ENCODE results near the gene NCBP1.
A peak's percentile ranks its signal among the peaks of the same experiment; 100 is the strongest.
"Not testable (repeated sequence)": the region's sequence is repeated elsewhere in the genome, so short reads cannot be mapped to it uniquely, and the experiment has no call there.

Gene NCBP1, protein sequence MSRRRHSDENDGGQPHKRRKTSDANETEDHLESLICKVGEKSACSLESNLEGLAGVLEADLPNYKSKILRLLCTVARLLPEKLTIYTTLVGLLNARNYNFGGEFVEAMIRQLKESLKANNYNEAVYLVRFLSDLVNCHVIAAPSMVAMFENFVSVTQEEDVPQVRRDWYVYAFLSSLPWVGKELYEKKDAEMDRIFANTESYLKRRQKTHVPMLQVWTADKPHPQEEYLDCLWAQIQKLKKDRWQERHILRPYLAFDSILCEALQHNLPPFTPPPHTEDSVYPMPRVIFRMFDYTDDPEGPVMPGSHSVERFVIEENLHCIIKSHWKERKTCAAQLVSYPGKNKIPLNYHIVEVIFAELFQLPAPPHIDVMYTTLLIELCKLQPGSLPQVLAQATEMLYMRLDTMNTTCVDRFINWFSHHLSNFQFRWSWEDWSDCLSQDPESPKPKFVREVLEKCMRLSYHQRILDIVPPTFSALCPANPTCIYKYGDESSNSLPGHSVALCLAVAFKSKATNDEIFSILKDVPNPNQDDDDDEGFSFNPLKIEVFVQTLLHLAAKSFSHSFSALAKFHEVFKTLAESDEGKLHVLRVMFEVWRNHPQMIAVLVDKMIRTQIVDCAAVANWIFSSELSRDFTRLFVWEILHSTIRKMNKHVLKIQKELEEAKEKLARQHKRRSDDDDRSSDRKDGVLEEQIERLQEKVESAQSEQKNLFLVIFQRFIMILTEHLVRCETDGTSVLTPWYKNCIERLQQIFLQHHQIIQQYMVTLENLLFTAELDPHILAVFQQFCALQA

DNA sequence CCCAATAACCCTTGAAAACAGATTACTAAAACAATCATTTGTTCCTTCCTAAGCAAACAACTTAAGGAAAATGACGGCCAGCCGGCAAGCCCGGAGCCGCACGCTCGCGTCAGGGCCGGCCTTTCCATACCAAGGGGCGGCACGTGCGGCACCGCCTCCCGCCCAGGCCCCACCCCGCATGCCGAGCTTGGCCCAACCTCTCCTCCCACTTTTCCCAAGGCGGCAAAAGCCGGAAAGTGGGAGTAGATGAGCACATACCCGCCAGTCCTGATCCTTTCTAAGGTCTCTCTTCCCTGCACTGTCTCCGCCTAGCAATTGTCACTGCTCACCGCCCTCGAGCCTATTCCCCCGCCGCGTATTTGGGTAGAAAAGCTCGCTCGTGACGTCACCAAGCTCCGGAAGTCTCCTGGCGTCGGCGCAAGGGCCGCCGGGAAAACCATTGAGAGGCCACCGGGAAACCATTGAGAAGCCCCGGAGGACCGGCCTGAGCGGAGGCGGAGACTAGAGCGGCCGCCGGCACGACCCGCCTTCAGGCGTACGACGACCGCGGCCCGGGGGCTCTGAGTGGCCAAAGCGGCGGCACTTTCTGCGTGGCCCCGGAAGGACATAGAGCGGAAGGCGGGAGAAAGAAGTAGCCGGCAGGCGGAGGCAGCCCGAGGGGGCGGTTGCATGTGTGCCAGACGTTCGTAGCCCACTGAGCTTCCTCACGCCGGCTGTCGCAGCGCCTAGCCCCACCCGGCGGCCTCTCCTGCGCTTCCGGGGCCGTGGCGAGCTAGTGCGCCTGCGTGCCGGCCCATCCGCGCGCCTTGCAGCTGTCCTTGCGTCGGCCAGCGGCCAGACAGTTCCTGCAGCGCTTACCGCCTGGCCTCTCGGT lies at the start of gene NCBP1, which contains the start of gene TSTD2:
Gene NCBP1, plus strand, starts transcription at position 837 of the 874 bp plus-strand sequence. CDS start 61 bp downstream, outside the sequence.
Gene TSTD2, minus strand, starts transcription at position 384 of the 874 bp plus-strand sequence. CDS start 5,806 bp downstream, outside the sequence.
- H3K4me1 Mint-ChIP-seq = peaks cover 39% of the 10 kb centered on the region

DNA sequence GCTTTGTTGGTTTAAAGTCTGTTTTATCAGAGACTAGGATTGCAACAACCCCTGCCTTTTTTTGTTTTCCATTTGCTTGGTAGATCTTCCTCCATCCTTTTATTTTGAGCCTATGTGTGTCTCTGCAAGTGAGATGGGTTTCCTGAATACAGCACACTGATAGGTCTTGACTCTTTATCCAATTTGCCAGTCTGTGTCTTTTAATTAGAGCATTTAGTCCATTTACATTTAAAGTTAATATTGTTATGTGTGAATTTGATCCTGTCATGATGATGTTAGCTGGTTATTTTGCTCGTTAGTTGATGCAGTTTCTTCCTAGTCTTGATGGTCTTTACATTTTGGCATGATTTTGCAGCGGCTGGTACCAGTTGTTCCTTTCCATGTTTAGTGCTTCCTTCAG lies 48.8 kb upstream of the NCBP1 start:
- H3K27ac Mint-ChIP-seq; H3K4me3 Mint-ChIP-seq; H3K27me3 Mint-ChIP-seq; H3K9me3 Mint-ChIP-seq; H3K36me3 Mint-ChIP-seq; H3K4me1 Mint-ChIP-seq; DNase-seq (ENCODE audit: low spot score in 2 of 2); ATAC-seq (ENCODE audit: low read depth): not testable (repeated sequence)

More for the DNA sequence above, at the start of gene NCBP1, which contains the start of gene TSTD2:
- H3K36me3 Mint-ChIP-seq = peaks cover 2% of the 10 kb centered on the region
- peak; percentile 87 for ATAC-seq (ENCODE audit: low read depth)
- DNase-seq (ENCODE audit: low spot score in 2 of 2) = peak; percentile 94 to 95
- no peaks in the 10 kb centered on the region for H3K9me3 Mint-ChIP-seq
- H3K27ac Mint-ChIP-seq = peak within 1 kb of the TSS; percentile 99
- H3K4me3 Mint-ChIP-seq = peak within 1 kb of the TSS; percentile 99
- H3K27me3 Mint-ChIP-seq = no peaks in the 10 kb centered on the region

DNA sequence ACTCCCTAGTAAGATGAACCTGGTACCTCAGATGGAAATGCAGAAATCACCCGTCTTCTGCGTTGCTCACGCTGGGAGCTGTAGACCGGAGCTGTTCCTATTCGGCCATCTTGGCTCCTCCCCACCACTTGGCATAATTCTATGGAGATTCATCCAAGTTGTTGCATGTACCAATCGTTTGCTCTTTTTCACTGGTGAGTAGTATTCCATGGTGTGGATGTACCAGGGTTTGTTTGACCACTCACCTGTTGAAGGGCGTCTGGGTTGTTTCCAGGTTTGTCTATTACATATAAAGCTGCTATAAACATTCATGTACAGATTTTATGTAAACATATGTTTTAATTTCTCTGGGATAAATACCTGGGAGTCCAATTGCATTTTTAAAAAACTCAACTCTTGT lies 46.7 kb upstream of the NCBP1 start:
- DNase-seq (ENCODE audit: low spot score in 2 of 2); H3K4me1 Mint-ChIP-seq; ATAC-seq (ENCODE audit: low read depth); H3K27ac Mint-ChIP-seq; H3K36me3 Mint-ChIP-seq; H3K27me3 Mint-ChIP-seq; H3K9me3 Mint-ChIP-seq; H3K4me3 Mint-ChIP-seq: not testable (repeated sequence)

DNA sequence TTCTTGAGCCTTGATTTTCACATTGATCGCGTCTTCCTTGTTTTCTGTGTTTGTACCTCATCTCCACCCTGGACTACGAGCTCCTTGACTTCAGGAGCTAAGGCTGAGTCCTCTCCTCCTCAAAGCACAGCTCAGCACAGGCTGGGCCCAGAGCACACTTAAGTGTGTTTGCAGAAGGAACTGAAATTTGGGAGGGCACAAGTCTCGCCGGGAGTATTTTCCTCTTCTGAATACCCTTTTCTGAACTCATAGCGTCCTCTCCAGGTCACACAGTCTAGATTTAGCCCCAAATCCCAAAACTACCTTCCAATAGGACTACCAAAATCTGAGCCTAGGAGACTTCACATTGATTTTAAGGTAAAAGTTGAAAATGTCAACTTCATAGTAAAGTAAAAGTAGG lies 42.1 kb upstream of the NCBP1 start:
- Mint-ChIP-seq H3K36me3 (peaks cover 7% of the 10 kb centered on the region), H3K4me1 (peaks cover 4% of the 10 kb centered on the region), H3K27me3 (peaks cover 2% of the 10 kb centered on the region), H3K9me3 (peaks cover 1% of the 10 kb centered on the region), H3K27ac (no peak overlapping the region), H3K4me3 (no peak overlapping the region)
- DNase-seq (ENCODE audit: low spot score in 2 of 2) (no peak), ATAC-seq (ENCODE audit: low read depth) (no peak)

DNA sequence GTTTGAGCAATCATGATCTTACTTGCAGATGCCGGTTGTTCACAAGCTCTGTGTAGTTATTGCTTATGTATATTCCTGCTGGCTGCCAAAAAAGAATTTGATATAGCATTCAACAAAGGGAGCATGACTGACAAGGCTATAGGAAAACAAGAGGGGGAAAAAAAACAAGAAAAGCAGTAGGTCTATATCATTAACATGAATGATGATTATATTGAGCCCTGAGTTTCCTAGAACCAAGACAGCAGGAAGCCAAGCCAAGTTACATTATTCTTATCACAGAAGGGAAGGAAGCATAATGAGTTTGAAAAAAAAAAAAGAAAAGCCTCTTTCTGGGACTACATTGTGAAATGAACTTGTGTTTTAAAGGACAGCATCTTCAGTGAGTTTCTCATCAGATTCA lies 41.5 kb upstream of the NCBP1 start:
- H3K9me3 Mint-ChIP-seq = peaks cover 1% of the 10 kb centered on the region

DNA sequence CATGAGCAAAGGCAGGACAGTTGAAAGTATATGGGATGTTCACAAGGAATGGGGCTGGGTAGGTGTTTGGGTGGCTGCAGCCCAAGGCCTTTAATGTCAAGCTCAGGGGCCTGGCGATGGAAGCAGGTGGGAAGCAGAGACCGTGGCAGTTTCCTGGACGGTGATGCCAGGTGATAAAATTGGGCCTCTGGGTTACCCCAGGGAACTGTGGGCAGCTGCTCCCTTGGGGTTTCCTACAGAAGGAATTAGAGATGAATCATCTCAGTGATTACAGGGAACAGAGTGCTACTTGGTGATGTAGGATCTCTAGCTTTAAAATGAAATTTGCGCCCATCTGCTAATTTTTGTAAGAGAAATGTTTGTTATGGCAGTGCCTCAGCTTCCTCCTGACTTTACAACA lies 39.7 kb upstream of the NCBP1 start:
- no peaks in the 10 kb centered on the region for H3K9me3 Mint-ChIP-seq
- no peak overlapping the region for H3K4me3 Mint-ChIP-seq
- H3K4me1 Mint-ChIP-seq = peaks cover 10% of the 10 kb centered on the region
- peaks cover 2% of the 10 kb centered on the region for H3K36me3 Mint-ChIP-seq
- H3K27ac Mint-ChIP-seq = no peak overlapping the region
- no peak for DNase-seq (ENCODE audit: low spot score in 2 of 2)
- peaks cover 2% of the 10 kb centered on the region for H3K27me3 Mint-ChIP-seq
- no peak for ATAC-seq (ENCODE audit: low read depth)

More for the DNA sequence above, 41.5 kb upstream of the NCBP1 start:
- Mint-ChIP-seq H3K27ac (no peak overlapping the region), H3K36me3 (peaks cover 4% of the 10 kb centered on the region), H3K4me3 (no peak overlapping the region), H3K27me3 (peaks cover 2% of the 10 kb centered on the region), H3K4me1 (peaks cover 4% of the 10 kb centered on the region)
- no peak for ATAC-seq (ENCODE audit: low read depth)
- DNase-seq (ENCODE audit: low spot score in 2 of 2) = no peak

DNA sequence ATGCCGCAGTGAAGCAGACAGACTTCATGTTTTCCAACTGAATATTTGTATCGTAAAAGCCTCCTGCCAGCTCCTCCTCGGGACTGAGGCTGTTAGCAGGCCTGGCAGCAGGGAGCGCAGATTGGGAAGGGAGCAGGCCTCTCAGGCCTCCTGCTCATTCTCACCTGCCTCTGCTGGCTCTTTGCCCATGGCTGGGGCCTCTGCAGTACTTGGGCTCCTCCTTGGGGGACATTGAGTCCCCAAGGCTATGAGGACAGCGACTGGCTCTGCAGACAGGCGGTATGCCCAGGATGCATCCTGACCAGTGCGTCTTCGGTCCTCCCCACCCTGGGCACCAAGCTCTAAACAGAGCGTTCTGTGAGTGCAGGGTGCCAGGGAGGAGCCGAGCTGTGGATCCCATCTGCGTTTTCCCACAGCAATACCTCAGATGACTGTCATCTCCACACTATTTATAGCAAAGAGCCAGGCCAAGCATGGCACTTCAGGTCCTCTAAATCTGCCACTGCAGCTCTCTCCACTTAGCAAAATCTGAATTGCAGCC lies 39.2 kb upstream of the NCBP1 start:
- H3K27me3 Mint-ChIP-seq = peaks cover 2% of the 10 kb centered on the region
- peaks cover 2% of the 10 kb centered on the region for H3K36me3 Mint-ChIP-seq
- no peak for ATAC-seq (ENCODE audit: low read depth)
- DNase-seq (ENCODE audit: low spot score in 2 of 2) = no peak
- no peak overlapping the region for H3K27ac Mint-ChIP-seq
- H3K9me3 Mint-ChIP-seq = no peaks in the 10 kb centered on the region
- H3K4me3 Mint-ChIP-seq = no peak overlapping the region
- H3K4me1 Mint-ChIP-seq = peaks cover 10% of the 10 kb centered on the region

DNA sequence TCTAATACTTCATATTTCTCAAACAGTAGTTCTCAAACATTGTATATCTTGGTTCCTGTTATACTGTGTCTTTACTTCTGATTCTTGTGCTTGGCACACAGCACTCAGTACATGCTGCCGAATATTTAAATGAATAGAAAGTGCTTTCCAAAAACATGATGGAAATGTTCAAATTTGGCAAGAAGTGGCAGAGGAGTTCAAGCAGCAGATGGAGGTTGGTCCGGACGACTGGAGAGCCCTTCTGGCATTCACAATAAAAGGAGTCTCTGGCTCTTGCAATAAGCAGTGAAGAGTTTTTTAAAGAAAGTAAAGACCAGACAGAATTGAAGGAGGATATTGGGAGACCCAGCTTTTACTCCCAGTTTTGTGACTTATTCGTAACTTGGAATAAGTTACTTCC lies 36.7 kb upstream of the NCBP1 start:
- no peaks in the 10 kb centered on the region for H3K9me3 Mint-ChIP-seq
- no peak overlapping the region for H3K4me3 Mint-ChIP-seq
- DNase-seq (ENCODE audit: low spot score in 2 of 2) = no peak
- H3K4me1 Mint-ChIP-seq = peaks cover 10% of the 10 kb centered on the region
- H3K27me3 Mint-ChIP-seq = no peaks in the 10 kb centered on the region
- no peak for ATAC-seq (ENCODE audit: low read depth)
- peaks cover 4% of the 10 kb centered on the region for H3K36me3 Mint-ChIP-seq
- H3K27ac Mint-ChIP-seq = no peak overlapping the region

DNA sequence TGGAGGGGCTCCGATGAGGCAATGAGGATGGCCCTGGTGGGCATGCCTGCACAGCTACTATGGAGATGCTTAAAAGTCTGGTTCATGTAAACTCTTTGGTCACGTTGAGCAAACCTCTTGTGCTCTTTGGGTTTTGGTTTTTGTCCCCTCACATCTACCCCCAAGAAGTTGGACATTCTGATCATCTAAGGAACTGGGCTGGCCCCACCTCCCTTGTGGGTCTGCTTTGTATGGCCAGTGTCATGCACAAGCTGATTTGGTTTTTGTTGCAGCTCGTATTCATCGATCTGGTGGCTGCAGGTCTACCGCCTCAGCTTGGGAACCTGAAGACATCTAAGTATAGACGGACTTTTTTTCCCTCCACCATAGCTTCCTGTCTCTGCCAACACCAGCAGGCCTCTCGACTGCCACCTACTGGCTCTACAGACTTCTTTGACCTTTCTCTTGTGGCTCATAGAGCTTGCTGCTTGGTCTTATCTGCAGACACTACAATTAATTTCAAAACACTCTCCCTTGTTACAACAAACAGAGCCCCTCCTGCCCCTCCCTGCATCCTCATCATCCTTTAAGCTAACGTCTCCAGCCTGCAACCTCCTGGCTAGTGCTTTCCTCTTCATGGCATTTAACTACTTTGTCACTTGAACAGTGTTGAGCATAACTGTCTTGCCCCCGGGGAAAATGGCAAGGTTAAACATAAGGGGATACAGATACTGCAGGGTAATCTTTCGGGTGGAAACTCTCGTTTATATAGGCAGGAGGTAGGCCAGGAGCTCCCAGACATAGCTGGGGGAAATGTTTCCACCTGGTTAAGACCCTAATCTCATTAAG lies 34.9 kb upstream of the NCBP1 start:
- H3K27ac Mint-ChIP-seq = no peak overlapping the region
- peak overlapping the region; percentile 59 for H3K4me3 Mint-ChIP-seq
- peaks cover 13% of the 10 kb centered on the region for H3K36me3 Mint-ChIP-seq

DNA sequence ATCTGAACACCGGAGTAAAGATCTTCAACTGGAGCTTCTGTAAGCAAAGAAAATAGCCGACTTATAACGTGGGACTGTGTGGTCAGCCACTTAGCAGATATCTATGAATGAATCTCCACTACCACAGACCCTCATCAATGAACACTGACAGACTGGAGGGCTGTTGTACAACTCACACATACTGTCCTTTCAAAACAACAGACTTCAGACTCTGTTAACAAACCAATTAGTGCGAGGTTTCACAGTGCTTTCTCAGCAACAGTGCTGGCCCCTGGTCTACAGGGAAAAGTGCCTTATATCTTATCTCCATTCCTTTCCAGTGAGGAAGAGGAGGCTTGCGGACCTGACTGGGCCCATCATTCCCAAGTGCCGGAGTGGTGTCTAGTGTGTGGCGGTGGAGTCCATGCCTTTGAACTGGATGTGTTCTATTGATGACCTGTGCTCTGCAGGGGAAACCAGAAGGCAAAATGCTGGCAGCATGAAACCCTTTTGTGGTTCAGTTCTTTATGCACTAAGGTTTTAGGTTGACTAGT lies 34.2 kb upstream of the NCBP1 start:
- Mint-ChIP-seq H3K27me3 (no peaks in the 10 kb centered on the region), H3K4me1 (peaks cover 6% of the 10 kb centered on the region), H3K4me3 (no peak overlapping the region), H3K27ac (no peak overlapping the region), H3K36me3 (peaks cover 13% of the 10 kb centered on the region), H3K9me3 (no peaks in the 10 kb centered on the region)
- no peak for DNase-seq (ENCODE audit: low spot score in 2 of 2)
- ATAC-seq (ENCODE audit: low read depth) = no peak

More for the DNA sequence above, 34.9 kb upstream of the NCBP1 start:
- no peaks in the 10 kb centered on the region for H3K9me3 Mint-ChIP-seq
- H3K27me3 Mint-ChIP-seq = no peaks in the 10 kb centered on the region
- peaks cover 8% of the 10 kb centered on the region for H3K4me1 Mint-ChIP-seq
- DNase-seq (ENCODE audit: low spot score in 2 of 2) (peak; percentile 56 to 64), ATAC-seq (ENCODE audit: low read depth) (peak; percentile 94)

DNA sequence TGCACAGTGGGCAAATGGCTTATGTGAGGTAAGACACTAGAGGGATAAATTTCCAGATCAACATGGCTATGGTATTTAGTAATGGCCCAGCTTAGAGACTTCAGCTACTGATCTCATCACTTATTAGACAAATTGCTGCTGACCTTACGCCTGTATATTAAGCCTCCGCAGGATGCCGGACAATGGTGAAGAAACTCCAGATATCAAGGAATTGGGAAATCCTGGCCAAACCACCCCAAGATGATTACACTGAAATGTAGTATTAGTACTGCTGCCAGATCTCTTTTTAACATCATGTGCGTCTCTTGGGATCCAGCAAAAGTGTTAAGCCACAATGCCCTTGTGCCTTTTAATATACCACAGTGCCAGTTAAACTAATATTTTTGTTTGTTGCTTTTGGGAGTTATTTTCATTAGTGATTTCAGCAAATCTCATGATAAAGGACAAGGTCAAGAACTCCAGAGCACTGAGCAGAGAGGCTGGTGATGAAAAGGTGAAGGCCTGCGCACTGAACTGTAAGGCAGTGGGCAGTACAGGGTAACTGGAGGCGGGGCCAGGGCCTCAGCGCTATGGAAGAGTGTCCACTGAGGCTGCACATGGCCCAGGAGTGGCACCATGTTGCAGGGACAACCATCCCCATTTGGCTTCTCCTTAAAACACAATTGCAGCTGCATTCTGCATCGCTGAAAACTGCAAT lies 32.9 kb upstream of the NCBP1 start:
- ATAC-seq (ENCODE audit: low read depth) (no peak), DNase-seq (ENCODE audit: low spot score in 2 of 2) (no peak)
- Mint-ChIP-seq H3K27ac (no peak overlapping the region), H3K36me3 (peaks cover 19% of the 10 kb centered on the region), H3K4me1 (peaks cover 6% of the 10 kb centered on the region), H3K4me3 (no peak overlapping the region), H3K27me3 (no peaks in the 10 kb centered on the region), H3K9me3 (no peaks in the 10 kb centered on the region)

DNA sequence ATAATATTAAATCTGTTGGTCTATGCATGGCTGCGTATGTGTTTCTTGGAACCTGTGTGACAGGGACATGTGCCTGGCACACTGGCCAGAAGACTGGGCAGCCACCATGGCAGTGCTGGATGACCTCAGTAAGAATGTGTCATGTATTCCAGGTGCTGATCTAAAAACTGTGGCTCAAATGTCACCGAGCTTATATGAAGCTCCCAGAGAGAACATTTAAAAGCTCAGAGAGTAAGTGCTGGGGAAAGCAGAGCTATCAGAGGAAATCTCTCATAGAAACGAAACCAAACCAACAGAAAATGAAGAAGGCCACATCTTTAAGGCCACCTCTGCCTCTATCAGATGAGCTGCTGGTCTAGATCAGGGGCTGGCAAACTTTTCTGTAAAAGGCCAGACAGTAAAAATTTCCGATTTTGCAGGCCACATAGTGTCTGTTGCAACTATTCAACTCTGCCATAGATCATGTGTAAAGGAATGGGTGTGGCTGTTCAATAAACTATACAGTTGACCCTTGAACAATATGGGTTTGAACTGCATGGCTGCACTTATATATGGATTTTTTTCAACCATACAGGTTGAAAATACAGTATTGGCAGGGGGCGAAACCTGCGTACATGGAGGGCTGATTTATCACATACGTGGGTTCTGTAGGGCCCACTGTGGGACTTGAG lies 32.3 kb upstream of the NCBP1 start:
- no peaks in the 10 kb centered on the region for H3K27me3 Mint-ChIP-seq
- H3K9me3 Mint-ChIP-seq = no peaks in the 10 kb centered on the region
- peaks cover 25% of the 10 kb centered on the region for H3K36me3 Mint-ChIP-seq
- ATAC-seq (ENCODE audit: low read depth) = no peak
- DNase-seq (ENCODE audit: low spot score in 2 of 2) = no peak
- no peak overlapping the region for H3K27ac Mint-ChIP-seq
- peaks cover 6% of the 10 kb centered on the region for H3K4me1 Mint-ChIP-seq
- H3K4me3 Mint-ChIP-seq = no peak overlapping the region

Data from memory B cell (primary cell).